DOHH2 (cell line): ENCODE results near the gene EVL.

Experiments used
- H3F3A ChIP-seq: fragments of 200-600 bp; sonication (generic), shearing (Covaris generic); 2 replicates; pipeline ENCODE4 v1.6.0; 2016; ENCODE audit warnings: antibody characterized with exemption, mild to moderate bottlenecking; ENCODE audit not compliant: control insufficient read depth, insufficient read depth
- H3K27ac ChIP-seq: fragments of 200-600 bp; sonication (generic); 2 replicates; pipeline ENCODE4 v1.5.1; 2014; ENCODE audit warnings: low read depth, mild to moderate bottlenecking, low read length, moderate library complexity
- H3K27me3 ChIP-seq: fragments of 200-600 bp; sonication (generic); 2 replicates; pipeline ENCODE4 v1.6.1; 2014; ENCODE audit warnings: mild to moderate bottlenecking, low read length, mixed read lengths; ENCODE audit not compliant: control insufficient read depth
- H3K36me3 ChIP-seq: fragments of 200-600 bp; sonication (generic); 2 replicates; pipeline ENCODE4 v1.6.1; 2014; ENCODE audit warnings: mild to moderate bottlenecking, low read length, moderate library complexity, mixed read lengths; ENCODE audit not compliant: control insufficient read depth
- H3K4me1 ChIP-seq: fragments of 200-600 bp; sonication (generic); 2 replicates; pipeline ENCODE4 v1.6.1; 2014; ENCODE audit warnings: mild to moderate bottlenecking, low read length, mixed read lengths; ENCODE audit not compliant: control insufficient read depth
- H3K4me2 ChIP-seq: fragments of 200-600 bp; sonication (generic); 2 replicates; pipeline ENCODE4 v1.6.0; 2014; ENCODE audit warnings: mild to moderate bottlenecking, low read length, moderate library complexity
- H3K4me3 ChIP-seq: fragments of 200-600 bp; sonication (generic); 2 replicates; pipeline ENCODE4 v1.5.1; 2014; ENCODE audit warnings: mild to moderate bottlenecking, low read length, mixed read lengths
- H3K79me2 ChIP-seq: fragments of 200-600 bp; sonication (generic); 2 replicates; pipeline ENCODE4 v1.6.1; 2014; ENCODE audit warnings: mild to moderate bottlenecking, low read length, mixed read lengths; ENCODE audit not compliant: control insufficient read depth
- H3K9me2 ChIP-seq: fragments of 200-600 bp; sonication (generic); replicated peaks from 2 replicates; pipeline ENCODE4 v1.6.1; 2014; ENCODE audit warnings: mild to moderate bottlenecking, low read length, mixed read lengths; ENCODE audit not compliant: control insufficient read depth
- H3K9me3 ChIP-seq: fragments of 200-600 bp; sonication (generic); 2 replicates; pipeline ENCODE4 v1.6.1; 2014; ENCODE audit warnings: antibody characterized with exemption, low read length, mixed read lengths; ENCODE audit not compliant: control insufficient read depth, insufficient read depth
- H4K20me1 ChIP-seq: fragments of 200-600 bp; sonication (generic); 2 replicates; pipeline ENCODE4 v1.6.0; 2014; ENCODE audit warnings: low read depth, mild to moderate bottlenecking, antibody characterized with exemption, low read length, moderate library complexity; ENCODE audit not compliant: control insufficient read depth, insufficient read depth
- CTCF ChIP-seq: fragments of 200-600 bp; sonication (generic); IDR thresholded peaks from one replicate; pipeline ENCODE4 v1.5.1; 2014; ENCODE audit warnings: antibody characterized with exemption, mild to moderate bottlenecking, low read depth, low read length; ENCODE audit not compliant: poor library complexity, severe bottlenecking
- EZH2phosphoT487 ChIP-seq: fragments of 200-600 bp; sonication (generic); IDR thresholded peaks from 2 replicates; pipeline ENCODE4 v1.6.1; 2017; ENCODE audit warnings: borderline replicate concordance, mild to moderate bottlenecking, antibody characterized with exemption, low read length, moderate library complexity, mixed read lengths

Gene EVL

GRCh38 chr14:100130521-100130920 lies 65.3 kb downstream of the EVL start:
- no peaks in the 10 kb centered on the region for H3F3A ChIP-seq
- TF ChIP-seq EZH2phosphoT487 (no peak), CTCF (no peak)
- no peaks in the 10 kb centered on the region for H3K9me2 ChIP-seq
- H3K79me2 ChIP-seq: no peaks in the 10 kb centered on the region
- H3K9me3 ChIP-seq: no peaks in the 10 kb centered on the region
- no peak overlapping the region for H3K4me3 ChIP-seq
- no peaks in the 10 kb centered on the region for H4K20me1 ChIP-seq
- H3K36me3 ChIP-seq: no peaks in the 10 kb centered on the region
- H3K27ac ChIP-seq: no peak overlapping the region
- no peaks in the 10 kb centered on the region for H3K27me3 ChIP-seq
- no peak overlapping the region for H3K4me2 ChIP-seq
- no peaks in the 10 kb centered on the region for H3K4me1 ChIP-seq

- H3K9me3 ChIP-seq: no peaks in the 10 kb centered on the region
- no peak overlapping the region for H3K4me2 ChIP-seq
- H4K20me1 ChIP-seq: no peaks in the 10 kb centered on the region
- H3K27me3 ChIP-seq: no peaks in the 10 kb centered on the region
- H3K4me1 ChIP-seq: no peaks in the 10 kb centered on the region
- no peaks in the 10 kb centered on the region for H3K36me3 ChIP-seq
- H3K79me2 ChIP-seq: no peaks in the 10 kb centered on the region
- no peak overlapping the region for H3K4me3 ChIP-seq
- H3K9me2 ChIP-seq: no peaks in the 10 kb centered on the region
- no peaks in the 10 kb centered on the region for H3F3A ChIP-seq
- no peak overlapping the region for H3K27ac ChIP-seq
- TF ChIP-seq CTCF (no peak), EZH2phosphoT487 (no peak)
These were observed 66.0 kb downstream of the EVL start for GRCh38 chr14:100131181-100131580.

GRCh38 chr14:100132161-100132902 lies 67.1 kb downstream of the EVL start:
- no peaks in the 10 kb centered on the region for H3K9me3 ChIP-seq
- no peaks in the 10 kb centered on the region for H3K36me3 ChIP-seq
- H3K27ac ChIP-seq: no peak overlapping the region
- H3K4me1 ChIP-seq: no peaks in the 10 kb centered on the region
- no peaks in the 10 kb centered on the region for H3K79me2 ChIP-seq
- no peaks in the 10 kb centered on the region for H3F3A ChIP-seq
- H4K20me1 ChIP-seq: no peaks in the 10 kb centered on the region
- TF ChIP-seq CTCF (no peak), EZH2phosphoT487 (no peak)
- H3K4me2 ChIP-seq: no peak overlapping the region
- H3K27me3 ChIP-seq: no peaks in the 10 kb centered on the region
- H3K4me3 ChIP-seq: no peak overlapping the region
- H3K9me2 ChIP-seq: no peaks in the 10 kb centered on the region
